Myocyte (in vitro differentiated cells): ENCODE measurements around the gene RIC3. TPM values are rescaled to one million over a fixed set of nuclear protein-coding genes. Genes with fewer than 3 reads are reported as not detected.
"Not testable (repeated sequence)": the region's sequence is repeated elsewhere in the genome, so short reads cannot be mapped to it uniquely, and the experiment has no call there.

Experiments
- DNase-seq: peaks from one replicate; pipeline ENCODE4 v3.0.0-alpha.2; 2012; ENCODE audit warnings: low read depth
- total RNA-seq: library from RNA; depleted of rRNA; stranded (reverse); fragments of >200 nt; gene quantifications from 2 replicates; pipeline ENCODE4 v1.2.3, GENCODE V29; 2014

Gene RIC3
- total RNA-seq, 1 donor from 2014 or later: not detected

- DNase-seq: peak; percentile 72
Measured at GRCh38 chr11:8192016-8192895, 23.4 kb upstream of the RIC3 start.

- no peak for DNase-seq
Measured at GRCh38 chr11:8190431-8190830, 21.6 kb upstream of the RIC3 start.

GRCh38 chr11:8186429-8186828 is 17.6 kb upstream of the RIC3 start:
- DNase-seq: no peak

GRCh38 chr11:8183111-8183510 is 14.3 kb upstream of the RIC3 start:
- DNase-seq: no peak

- DNase-seq: no peak
Measured at GRCh38 chr11:8180469-8180868, 11.6 kb upstream of the RIC3 start.

GRCh38 chr11:8178297-8178696 is 9.5 kb upstream of the RIC3 start:
- DNase-seq: no peak

- no peak for DNase-seq
Measured at GRCh38 chr11:8177136-8177535, 8.3 kb upstream of the RIC3 start.

- DNase-seq: peak; percentile 12
Measured at GRCh38 chr11:8167796-8168195, 1.0 kb downstream of the RIC3 start.

GRCh38 chr11:8164746-8165145 is 4.1 kb downstream of the RIC3 start:
- DNase-seq: no peak

GRCh38 chr11:8161627-8162304 is 7.1 kb downstream of the RIC3 start:
- DNase-seq: not testable (repeated sequence)

GRCh38 chr11:8156877-8157276 is 11.9 kb downstream of the RIC3 start:
- no peak for DNase-seq

- no peak for DNase-seq
Measured at GRCh38 chr11:8149726-8150125, 19.1 kb downstream of the RIC3 start.

GRCh38 chr11:8138526-8138925 is 30.3 kb downstream of the RIC3 start:
- no peak for DNase-seq

- no peak for DNase-seq
Measured at GRCh38 chr11:8127447-8127846, 41.4 kb downstream of the RIC3 start.

- DNase-seq: no peak
Measured at GRCh38 chr11:8126649-8127289, 42.1 kb downstream of the RIC3 start.

GRCh38 chr11:8122173-8122764 is 46.6 kb downstream of the RIC3 start:
- DNase-seq: no peak

- no peak for DNase-seq
Measured at GRCh38 chr11:8111636-8112035, 57.2 kb downstream of the RIC3 start.

GRCh38 chr11:8110396-8110795 is 58.4 kb downstream of the RIC3 start:
- DNase-seq: no peak

GRCh38 chr11:8109675-8110074 is 59.1 kb downstream of the RIC3 start:
- no peak for DNase-seq

- DNase-seq: no peak
Measured at GRCh38 chr11:8108421-8108820, 60.4 kb downstream of the RIC3 start.

- DNase-seq: no peak
Measured at GRCh38 chr11:8107642-8108041, 61.2 kb downstream of the RIC3 start.

- DNase-seq: no peak
Measured at GRCh38 chr11:8106679-8107078, 62.1 kb downstream of the RIC3 start.
